NCI-H774 (cell line): ENCODE measurements around the gene CALCB.
A peak's percentile ranks its signal among the peaks of the same experiment; 100 is the strongest.

Experiments
- DNase-seq: peaks from one replicate; lab custom pipeline; 2025; lab: John Stamatoyannopoulos, UW

The CALCB gene

DNA sequence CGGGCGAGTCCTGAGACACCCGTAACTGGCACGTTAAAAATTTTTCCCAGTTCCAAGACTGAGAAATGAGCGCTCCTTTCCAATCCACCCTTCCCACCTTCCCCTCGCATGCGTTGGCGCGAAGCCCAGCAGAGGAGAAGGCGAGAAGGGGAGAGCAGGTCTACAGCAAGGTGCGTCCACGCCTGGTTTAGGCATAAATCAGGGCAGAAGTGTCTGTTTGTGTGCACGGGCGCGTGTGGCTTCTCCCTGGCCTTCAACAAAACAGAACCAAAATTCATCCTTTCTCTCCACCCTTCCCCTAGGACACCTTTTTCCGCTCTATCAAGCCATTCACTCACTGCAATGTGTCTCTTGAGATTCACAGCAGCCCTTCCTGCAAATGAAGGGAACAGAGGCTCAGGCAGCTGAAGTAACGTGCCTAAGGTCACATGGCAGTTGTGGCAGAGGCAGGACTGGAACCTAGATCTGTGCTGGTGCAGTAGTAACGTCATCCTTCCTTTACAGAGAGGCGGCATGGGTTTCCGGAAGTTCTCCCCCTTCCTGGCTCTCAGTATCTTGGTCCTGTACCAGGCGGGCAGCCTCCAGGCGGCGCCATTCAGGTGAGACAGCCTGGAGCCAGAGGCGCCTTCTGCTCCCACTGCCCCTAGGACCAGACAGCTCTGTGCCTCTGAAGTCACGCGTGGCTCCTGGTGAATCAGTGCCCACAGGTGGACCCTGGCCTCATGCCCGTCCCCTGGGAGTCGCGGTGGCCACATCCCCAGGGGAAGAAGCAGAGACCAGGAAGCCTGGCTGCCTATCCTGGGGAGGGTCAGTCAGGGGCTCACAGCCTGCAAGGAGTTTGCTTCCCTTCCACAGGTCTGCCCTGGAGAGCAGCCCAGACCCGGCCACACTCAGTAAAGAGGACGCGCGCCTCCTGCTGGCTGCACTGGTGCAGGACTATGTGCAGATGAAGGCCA lies 1.1 kb downstream of the CALCB start:
- DNase-seq = peak; percentile 88

DNA sequence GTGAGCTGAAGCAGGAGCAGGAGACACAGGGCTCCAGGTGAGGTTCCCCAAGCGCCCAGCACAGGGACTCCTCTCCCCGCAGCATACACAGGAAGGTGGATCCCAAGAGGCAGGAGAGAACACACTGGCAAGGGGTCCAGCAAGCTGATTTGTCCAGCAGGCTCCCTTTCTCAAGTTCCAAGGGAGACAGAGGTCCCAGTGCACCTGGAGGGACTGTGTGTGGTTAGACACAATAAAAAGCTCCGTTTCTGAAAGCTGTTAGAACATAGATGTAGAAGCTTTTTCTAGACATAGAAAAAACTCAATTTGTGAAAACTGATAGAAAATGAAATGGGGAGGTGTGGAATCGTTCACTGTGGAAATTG lies 1.8 kb downstream of the CALCB start:
- no peak for DNase-seq

DNA sequence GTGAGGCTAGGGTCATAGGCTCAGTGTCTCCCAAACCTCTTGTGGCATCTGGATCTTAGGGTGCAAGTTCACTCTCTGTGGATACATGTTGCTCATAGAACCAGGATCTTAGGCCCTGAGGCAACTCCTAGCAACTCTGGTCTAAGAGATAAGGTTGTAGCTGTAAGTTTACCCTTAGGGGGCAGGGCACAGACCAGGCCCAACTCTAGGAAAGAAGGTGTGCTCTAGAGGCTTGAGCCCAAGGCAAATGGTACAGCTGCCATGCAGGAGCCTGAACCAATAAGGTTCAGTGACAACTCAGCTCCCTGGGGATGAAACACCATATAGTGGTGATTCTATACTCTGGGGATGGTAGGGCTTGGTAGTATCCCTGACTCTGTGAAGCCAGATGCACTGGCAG lies 17.8 kb downstream of the CALCB start:
- DNase-seq = no peak

DNA sequence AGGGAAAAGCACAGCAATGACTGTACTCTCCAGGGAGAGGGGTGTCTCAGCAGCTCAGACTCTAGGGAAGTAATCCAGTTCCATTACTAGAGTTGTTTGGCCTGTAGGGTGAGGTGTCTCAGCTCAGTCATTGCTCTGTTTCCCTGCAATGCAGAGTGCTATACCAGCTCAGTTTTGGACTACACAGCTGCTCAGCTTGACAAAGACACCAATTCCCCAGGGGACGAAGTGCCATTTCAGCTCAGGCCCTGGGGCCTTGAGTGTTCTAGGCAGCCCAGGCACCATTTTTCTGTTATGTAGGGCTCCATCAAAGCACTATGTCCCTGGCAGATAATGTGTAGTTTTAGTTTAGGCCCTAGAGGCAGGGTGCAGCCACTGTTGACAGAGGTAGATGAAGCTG lies 18.2 kb downstream of the CALCB start:
- no peak for DNase-seq

DNA sequence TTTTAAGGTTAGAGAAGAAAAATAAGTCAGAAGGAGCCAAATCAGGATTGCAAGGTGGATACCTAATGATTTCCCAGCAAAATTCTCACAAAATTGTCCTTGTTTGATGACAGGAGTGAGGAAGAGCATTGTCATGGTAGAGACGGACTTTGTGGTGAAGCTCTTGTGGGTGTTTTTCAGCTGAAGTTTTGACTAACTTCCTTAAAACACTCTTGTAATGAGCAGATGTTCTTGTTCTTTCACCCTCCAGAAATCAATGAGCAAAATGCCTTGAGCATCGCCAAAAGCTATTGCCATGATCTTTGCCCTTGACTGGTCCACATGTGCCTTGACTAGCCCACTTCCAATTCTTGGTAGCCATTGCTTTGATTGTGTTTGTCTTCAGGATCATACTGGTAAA lies 20.0 kb downstream of the CALCB start:
- no peak for DNase-seq

DNA sequence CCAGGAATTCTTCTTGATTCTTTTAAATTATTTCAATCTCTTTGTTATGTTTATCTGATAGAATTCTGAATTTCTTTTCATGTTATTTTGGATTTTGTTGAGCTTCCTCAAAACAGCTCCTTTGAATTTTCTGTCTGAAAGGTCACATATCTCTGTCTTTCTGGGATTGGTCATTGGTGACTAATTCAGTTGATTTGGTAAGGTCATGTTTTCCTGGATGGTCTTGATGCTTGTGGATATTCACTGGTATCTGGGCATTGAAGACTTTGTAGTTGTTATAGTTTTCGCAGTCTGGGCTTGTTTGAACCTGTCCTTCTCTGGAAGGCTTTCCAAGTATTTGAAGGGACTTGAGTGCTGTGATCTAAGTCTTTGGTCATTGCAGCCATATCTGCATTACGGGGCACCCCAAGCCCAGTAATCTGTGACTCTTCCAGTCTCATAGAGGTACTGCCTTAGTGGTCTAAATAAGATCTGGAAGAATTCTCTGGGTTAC lies 22.4 kb downstream of the CALCB start:
- no peak for DNase-seq

DNA sequence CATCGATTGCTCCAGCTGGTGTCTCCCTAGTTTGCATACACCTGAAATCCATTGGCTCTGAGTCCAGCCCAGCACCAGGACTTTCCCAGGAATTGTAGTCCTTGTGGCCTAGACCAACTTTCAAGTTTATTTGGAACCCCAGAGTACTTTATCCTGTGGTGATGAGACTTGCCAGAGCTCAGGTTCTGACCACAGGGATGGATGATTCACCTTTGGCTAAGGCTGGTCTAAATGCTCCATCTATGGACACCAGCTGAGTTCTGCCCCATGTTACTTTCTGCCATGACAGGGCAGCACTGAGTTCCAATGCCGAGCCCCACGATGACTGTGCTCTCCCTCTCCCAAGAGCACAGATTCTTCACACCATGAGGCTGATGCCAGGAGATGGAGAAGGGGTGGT lies 24.0 kb downstream of the CALCB start:
- DNase-seq = no peak

DNA sequence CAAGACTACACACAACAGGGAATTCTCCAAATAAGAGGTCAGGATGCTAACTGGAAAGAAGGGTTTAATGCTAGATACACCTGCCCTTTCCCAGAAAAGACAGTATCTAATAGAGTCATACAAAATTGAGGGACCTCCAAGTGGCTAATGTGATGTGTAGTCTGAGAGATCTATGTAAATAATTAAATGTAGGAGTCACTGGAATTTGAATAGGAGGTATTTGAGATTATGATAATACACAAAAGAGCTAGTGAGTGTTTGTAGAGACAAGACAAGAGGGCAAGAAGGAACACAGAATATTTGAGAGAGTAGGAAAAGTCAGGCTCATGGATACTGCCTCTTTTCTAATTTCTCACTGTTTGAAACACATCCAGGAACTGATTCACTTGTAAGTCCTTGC lies 25.9 kb downstream of the CALCB start:
- DNase-seq = no peak

DNA sequence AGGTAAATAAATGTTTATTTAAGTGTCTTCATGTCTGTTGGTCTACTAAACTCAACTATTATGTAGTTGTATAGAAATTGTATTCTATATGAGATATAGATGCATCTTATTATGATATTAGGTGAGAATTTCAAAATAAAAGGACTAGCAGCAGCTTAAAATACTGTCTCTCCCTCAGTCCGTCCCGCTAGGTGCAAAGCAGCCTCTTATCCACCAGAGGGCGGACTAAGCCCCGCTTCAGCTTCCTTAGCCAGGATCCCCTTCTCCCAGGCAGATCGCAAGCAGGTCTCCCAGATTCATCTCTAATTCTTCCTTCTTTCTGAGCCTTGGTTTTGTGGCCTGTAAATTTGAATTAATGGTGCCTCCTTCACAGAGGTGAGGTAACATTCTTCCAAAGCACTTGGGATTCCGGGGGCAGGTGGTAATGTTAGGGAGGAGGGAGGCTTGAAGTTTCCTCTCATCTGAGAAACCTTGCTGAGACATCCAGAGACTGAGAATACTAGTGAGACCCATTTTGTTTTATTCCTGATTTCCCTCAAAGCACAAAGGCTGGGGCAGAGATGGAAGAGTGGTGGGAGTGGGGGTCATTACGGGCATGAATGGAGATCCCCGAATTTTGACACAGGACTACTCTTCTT lies 27.8 kb downstream of the CALCB start:
- peak; percentile 50 for DNase-seq

DNA sequence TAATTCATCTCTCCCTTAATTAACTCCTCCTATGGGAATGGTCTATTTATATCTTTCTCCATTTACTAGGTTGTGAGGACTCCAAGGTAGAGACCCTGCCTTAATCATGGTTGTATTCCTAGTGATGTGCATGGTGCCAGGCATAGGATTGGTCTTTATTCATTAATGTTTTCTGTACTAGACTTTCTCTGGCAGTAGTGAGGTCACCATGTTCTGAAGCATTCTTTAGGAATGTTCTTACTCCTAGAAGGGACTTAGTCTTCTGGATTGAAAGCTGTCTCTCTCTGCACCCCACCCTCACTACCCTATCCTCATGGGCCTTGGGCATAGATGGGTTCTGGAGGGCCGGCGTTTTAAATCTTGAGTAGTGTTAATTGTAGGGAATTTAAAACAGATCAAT lies 30.8 kb downstream of the CALCB start:
- DNase-seq = no peak

DNA sequence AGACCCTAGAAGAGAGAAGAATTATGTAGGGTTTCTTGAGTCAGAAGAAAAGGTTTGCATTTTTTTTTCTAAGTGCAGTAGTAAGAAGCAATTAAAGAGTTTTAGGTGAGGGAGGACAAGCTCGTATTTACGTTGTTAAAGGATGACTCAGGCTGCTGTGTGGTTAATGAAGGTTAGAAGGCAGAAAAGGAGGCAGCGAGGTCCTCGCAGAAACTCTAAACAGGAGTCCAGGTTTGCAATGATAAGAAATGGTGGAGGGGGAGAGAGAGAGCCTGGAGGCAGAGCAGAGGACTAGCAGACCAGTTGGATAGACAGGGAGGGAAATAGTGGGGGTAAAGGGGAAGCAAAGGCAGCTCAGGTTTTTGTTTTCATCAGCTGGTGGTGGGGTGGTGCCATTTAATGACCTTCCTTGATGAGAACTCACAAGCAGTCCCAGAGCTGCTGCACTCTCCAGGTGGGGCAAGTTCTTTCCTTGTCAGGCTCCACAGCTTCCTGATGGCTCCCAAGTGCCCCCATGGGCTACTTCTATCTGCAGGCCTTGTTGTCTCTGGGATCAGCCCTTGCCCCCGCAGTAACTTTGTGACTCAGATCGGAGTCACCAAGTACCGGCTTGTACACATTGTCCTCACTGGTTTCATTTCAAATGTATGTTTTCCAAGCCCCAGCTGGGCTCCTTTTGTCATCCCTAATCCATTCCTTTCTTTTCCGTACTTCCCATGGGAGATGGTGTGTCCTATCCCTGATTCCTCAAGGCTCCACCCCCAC lies 33.0 kb downstream of the CALCB start:
- no peak for DNase-seq

DNA sequence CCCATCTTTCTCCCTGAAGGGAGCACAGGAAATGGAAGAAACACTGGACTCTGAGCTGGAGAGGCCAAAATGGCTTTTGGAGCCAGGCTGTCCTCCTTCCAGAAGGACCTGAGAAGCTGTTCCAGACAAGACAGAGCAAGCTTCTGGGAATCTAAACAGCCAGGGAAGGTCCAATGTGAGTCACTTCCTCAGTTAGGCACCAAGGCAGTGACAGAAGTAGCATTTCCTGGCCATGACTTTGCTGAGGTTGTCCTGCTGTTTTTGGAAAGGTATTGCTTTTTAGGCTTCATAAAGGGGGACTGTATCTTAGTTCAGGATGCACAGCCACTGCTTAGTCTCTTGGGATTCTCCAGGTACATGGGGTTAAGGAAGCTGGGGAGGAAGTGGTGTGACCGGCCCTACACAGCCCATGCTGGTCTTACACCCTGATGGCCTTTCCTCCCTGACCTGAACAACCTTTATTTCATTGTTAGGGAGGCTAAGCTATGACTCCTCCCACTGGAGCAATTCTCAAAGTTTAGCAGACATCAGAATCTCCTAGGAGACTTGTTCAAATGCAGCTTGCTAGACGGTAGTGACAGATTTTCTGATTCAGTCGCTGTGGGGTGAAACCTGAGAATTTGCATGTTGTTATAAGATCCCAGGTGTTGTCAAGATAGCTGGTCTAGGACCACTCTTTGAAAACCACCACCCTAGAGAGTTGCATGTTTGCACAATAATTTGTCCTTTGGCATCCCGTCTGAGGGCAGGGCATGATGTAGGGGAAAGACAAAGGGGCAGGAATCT lies 34.5 kb downstream of the CALCB start:
- DNase-seq = no peak

DNA sequence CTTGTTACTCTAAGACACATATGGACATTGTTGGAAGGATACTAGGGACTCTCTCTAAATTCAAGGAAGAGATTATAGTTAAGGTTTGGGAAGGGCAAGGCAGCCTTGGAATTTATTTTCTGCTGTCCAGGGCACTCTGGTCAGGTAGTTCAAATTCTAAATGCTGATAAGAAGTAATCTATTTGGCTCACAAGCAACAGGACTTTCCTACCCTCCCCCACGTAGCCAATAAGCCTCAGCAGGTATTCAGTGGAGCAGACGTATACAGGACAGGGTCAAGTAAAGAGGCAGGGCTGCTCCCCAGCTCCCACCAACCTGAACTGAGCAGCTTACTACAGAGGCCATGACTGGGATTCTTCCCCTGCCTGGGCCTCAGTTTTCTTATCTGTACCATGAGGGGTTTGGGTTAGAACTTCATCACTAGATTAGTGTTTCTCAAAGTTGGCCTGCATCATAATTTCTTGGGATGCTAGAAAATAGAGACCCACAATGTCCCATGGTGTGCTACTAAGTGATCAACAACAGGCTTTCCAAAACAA lies 35.3 kb downstream of the CALCB start:
- DNase-seq = no peak

DNA sequence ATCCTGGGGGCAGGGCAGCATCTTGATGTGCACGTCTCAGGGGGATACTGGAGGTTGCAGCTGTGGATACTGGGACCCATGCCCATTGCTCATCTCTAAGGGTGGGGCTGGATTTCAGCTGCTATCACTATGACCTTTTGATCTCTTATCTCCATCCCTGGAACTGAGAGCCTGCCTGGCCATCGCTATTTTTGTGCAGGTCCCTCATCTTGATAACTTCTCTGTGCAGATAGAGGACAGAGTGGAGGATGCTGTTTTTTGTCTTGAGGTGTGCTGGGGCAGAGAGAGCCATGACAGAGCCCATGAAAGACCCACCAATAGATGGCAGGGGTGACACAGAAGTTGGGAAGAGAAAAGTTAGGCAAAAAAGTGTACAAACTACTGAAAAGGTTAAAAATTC lies 36.2 kb downstream of the CALCB start:
- no peak for DNase-seq

DNA sequence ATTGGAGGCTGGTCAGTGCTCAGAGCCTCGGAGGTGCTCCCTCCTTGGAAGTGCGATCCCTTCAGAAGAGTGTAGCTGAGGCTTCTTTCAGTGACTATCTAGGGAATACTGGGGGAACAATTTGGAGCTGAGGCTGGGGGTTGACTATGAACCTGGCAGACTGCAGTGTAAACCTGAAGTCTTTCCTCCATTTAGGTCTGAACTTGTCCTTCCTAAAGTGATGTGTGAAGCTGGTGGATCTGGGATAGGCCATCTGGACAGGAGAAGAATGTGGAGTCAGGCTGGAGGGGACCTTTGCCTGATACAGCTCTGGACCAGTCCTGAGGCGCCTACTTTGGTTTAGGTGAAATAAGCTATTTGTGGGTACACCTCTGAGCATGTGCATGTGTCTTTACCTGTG lies 37.8 kb downstream of the CALCB start:
- DNase-seq = no peak

DNA sequence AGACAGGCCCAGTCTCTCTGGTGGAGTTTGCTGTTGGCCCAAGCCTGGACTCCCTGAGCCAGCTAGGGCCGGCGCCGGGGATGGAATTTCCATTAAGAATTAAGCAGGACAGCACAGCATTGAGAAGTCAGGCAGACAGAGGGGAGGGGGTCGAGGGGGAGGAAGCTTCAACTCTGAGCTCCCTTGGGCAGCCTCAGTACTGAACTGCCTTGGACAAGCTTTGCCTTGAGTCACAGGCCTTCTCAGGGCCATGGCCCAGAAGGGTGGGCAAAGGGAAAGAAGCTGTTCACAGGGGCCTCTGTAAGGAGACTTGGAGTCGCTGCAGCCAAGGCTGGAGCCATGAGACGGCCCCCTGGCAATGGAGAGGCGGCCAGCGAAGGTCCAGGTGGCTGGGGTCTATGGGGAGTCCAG lies 38.7 kb downstream of the CALCB start:
- DNase-seq = no peak

DNA sequence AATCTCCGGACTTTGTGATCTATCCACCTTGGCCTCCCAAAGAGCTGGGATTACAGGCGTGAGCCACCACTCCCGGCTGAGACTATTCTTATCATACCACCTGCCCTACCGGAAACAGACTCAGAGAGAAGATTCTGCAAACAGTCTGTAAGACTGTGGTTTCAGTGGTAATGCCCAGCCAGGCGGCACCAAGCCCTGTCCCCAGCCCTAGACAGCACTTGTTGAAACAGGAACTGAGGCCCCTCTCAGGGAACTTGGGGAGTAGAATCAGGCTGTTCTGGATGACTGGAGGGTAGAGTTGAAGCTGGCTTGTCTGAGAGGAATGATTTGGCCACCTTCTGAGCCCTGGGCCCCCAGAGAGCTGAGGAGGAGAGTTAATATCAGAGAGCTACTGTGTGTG lies 40.0 kb downstream of the CALCB start:
- DNase-seq = no peak

DNA sequence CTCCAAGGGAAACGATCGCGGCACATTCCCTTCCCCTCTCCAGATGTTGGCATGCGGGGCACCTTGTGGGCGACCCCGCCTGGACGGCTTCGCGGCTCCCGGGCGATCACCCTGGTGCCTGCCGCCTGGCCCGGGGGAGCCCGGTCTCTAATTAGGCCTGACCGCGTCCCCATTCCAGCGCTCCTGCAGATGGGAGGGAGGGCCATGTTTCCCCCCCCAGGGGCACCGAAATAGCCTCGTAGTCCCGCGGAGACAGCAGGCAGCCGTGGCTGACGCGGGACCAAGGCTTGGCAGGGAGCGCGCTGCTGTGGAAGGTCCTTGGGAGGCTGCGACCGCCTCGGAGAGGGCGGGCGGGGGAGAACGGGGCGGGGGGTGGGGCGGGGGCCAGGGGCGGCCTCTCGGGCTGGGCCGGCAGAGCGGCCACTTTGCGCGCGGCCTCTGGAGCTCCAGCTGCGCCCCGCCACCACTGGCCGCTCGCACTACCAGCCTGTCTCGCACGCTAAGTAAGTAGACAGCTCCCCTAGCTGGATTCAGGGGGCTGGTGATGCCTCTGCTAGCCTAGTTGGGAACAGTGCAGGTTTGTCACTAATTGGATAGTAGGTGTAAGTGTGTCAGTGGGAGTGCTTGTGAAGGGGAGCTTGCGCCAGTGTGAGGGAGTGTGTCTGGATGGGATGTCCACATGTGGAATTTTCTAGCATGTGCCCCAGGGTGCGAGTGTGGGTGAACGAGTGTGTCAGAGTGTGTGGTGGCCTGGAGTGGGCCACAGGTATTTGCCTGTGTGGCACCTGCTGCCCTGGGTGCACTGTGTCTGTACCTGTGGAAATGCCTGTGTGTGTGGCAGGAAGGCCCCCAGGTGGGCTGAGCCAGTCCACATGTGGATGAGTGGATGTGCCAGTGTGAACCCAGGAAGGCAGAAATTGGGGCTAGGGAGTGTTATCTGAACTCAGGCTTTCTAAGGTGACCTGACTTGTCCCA lies 41.4 kb downstream of the CALCB start, which contains the start of gene INSC:
INSC (plus strand) TSS at position 423 of the 975 bp plus-strand sequence. CDS start 34,252 bp downstream, outside the sequence.
- no peak for DNase-seq

DNA sequence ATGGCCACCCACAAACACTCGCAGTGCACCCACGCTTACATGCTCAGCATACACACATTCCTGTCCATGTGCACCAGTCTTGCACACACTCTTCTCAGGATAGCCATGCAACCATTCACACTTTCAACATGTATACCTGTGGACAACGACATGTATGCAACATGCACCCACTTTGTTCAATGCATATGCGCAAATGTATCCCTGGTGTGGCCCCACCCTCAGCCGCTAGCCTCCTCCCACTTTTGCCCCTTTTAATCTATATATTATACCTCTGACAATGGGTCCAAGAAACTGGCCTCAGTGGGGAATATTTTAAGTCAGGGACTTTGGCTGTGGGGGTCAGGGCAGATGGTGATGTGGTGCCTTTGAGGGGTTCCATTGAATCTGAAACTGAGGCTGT lies 42.3 kb downstream of the CALCB start:
- no peak for DNase-seq

DNA sequence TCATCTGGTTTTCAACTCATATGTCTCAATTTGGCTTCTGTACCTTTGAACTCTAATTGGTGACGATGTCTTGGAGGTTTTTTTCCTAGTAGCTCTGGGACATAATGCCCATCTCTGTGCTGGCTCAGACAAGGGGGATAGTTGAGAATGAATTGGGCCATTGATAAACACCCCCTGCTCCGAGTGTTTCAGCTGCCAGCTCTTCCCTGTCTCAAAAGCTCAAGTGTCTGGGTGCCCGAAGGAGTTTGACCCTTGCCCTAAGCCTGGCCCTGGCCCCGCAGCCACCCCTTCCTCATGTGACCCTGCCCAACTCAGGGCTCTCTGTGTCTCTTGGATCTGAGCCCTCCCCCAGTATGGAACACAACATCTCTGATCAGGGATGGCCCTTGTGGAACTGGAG lies 44.4 kb downstream of the CALCB start:
- DNase-seq = no peak
